Lung (tissue), 12 donors: ENCODE results near the gene ARHGAP22. TPM values are rescaled to one million over a fixed set of nuclear protein-coding genes. Genes with fewer than 3 reads are reported as not detected.

Source experiments
- ATAC-seq: fragments of 200-7000 bp; cut with Tn5 transposase; one replicate; pipeline ENCODE4 v1.9.1; 2020; ENCODE audit warnings: moderate number of reproducible peaks; ENCODE audit not compliant: insufficient read depth, low FRiP score
- DNase-seq, 3 donors: peaks; one replicate each; pipeline ENCODE4 v3.0.0-alpha.2; 2013 to 2017
- H3K27ac ChIP-seq, 2 donors: one replicate each; pipeline ENCODE4 v1.5.1; 2013; ENCODE audit warnings: mild to moderate bottlenecking in 2 of 2, moderate library complexity in 2 of 2, control low read depth in 1 of 2, inconsistent platforms in 1 of 2, low read depth in 1 of 2, low read length in 1 of 2
- H3K27me3 ChIP-seq, 3 donors: one replicate each; pipeline ENCODE4 v1.5.1; 2013; ENCODE audit warnings: low read length in 2 of 3; ENCODE audit not compliant: control insufficient read depth in 3 of 3, insufficient read depth in 3 of 3
- H3K36me3 ChIP-seq, 4 donors: one replicate each; pipeline ENCODE4 v1.5.1; 2013; ENCODE audit warnings: low read length in 4 of 4, mild to moderate bottlenecking in 1 of 4, moderate library complexity in 1 of 4; ENCODE audit not compliant: control insufficient read depth in 4 of 4, insufficient read depth in 4 of 4
- H3K4me1 ChIP-seq, 5 donors: one replicate each; pipeline ENCODE4 v1.5.1; 2013; ENCODE audit warnings: low read length in 5 of 5, mild to moderate bottlenecking in 2 of 5, moderate library complexity in 1 of 5; ENCODE audit not compliant: control insufficient read depth in 5 of 5, insufficient read depth in 5 of 5
- H3K4me3 ChIP-seq: one replicate; pipeline ENCODE4 v1.5.1; 2013; ENCODE audit warnings: mild to moderate bottlenecking, control low read depth, moderate library complexity
- H3K9ac ChIP-seq, 2 donors: one replicate each; pipeline ENCODE4 v1.5.1; 2013; ENCODE audit warnings: low read length in 2 of 2, control low read depth in 1 of 2; ENCODE audit not compliant: insufficient read depth in 1 of 2
- H3K9me3 ChIP-seq, 4 donors: one replicate each; pipeline ENCODE4 v1.5.1; 2013; ENCODE audit warnings: low read length in 3 of 4, mild to moderate bottlenecking in 1 of 4, moderate library complexity in 1 of 4; ENCODE audit not compliant: control insufficient read depth in 4 of 4, insufficient read depth in 3 of 4
- CTCF ChIP-seq: IDR thresholded peaks from 2 replicates; pipeline ENCODE4 v1.5.1; 2012; ENCODE audit warnings: mild to moderate bottlenecking; ENCODE audit errors: control extremely low read depth, extremely low read depth
- WGBS, 2 donors: extraction: QIAGEN DNeasy Blood & Tissue Kit; methylation state at CpG; one replicate each; pipeline ENCODE4 v1.1.7; 2013; 5-methylcytosine and 5-hydroxymethylcytosine counted together
- polyA plus RNA-seq, 2 donors: library from polyadenylated mRNA; stranded (reverse); fragments of 200-250 nt; gene quantifications; one replicate each; pipeline ENCODE4 v1.2.1, GENCODE V29; 2013
- total RNA-seq, 2 donors: library from RNA; depleted of rRNA in 1 of 2; stranded (reverse); fragments of >200 nt in 1 of 2; gene quantifications; one replicate each; pipeline ENCODE4 v1.2.1, GENCODE V29; 2014 to 2021
- donor health status: control.
- donor health status: control.
- donor health status: Bipolar disorder and iron deficiency.
- donor health status: healthy.
- donor health status: DM: yes; HTN: yes; CAD: no.

The ARHGAP22 gene
- total and polyA plus RNA-seq, 4 donors, result 3.2 to 6.9 (median 4.1) TPM

GRCh38 chr10:48608976-48609375, 4.1 kb upstream of the ARHGAP22 start:
- DNase-seq (no peak), ATAC-seq (no peak)
- Histone ChIP-seq H3K9ac (no peak overlapping the region), H3K27me3 (peaks cover 6 to 26% (median 22%) of the 10 kb centered on the region in 3 donors), H3K27ac (no peak overlapping the region), H3K36me3 (no peaks in the 10 kb centered on the region), H3K9me3 (no peaks in the 10 kb centered on the region), H3K4me3 (no peak overlapping the region), H3K4me1 (peaks cover 0 to 8% (median 0%) of the 10 kb centered on the region in 5 donors)
- no peak for TF ChIP-seq CTCF

GRCh38 chr10:48608279-48608681, 3.4 kb upstream of the ARHGAP22 start:
- no peak for DNase-seq

GRCh38 chr10:48607356-48608278, 2.7 kb upstream of the ARHGAP22 start:
- H3K27me3 ChIP-seq, result peaks cover 6 to 34% (median 29%) of the 10 kb centered on the region in 3 donors
- DNase-seq (no peak), ATAC-seq (no peak)
- no peak for TF ChIP-seq CTCF
- H3K9ac ChIP-seq, result no peak overlapping the region
- H3K4me3 ChIP-seq, result no peak overlapping the region
- H3K4me1 ChIP-seq, result peaks cover 0 to 8% (median 0%) of the 10 kb centered on the region in 5 donors
- 66 to 70% methylated on average over 6 of the region's 6 CpGs for WGBS, 2 donors
- H3K36me3 ChIP-seq, result no peaks in the 10 kb centered on the region
- H3K9me3 ChIP-seq, result no peaks in the 10 kb centered on the region
- no peak overlapping the region for H3K27ac ChIP-seq

More at GRCh38 chr10:48608279-48608681, 3.4 kb upstream of the ARHGAP22 start:
- Histone ChIP-seq H3K27ac (no peak overlapping the region), H3K9me3 (no peaks in the 10 kb centered on the region), H3K4me3 (no peak overlapping the region), H3K9ac (no peak overlapping the region), H3K27me3 (peaks cover 6 to 30% (median 25%) of the 10 kb centered on the region in 3 donors), H3K36me3 (no peaks in the 10 kb centered on the region), H3K4me1 (peaks cover 0 to 8% (median 0%) of the 10 kb centered on the region in 5 donors)
- 62 to 72% methylated on average over 3 of the region's 3 CpGs for WGBS, 2 donors
- ATAC-seq, result peak; percentile 65
- no peak for TF ChIP-seq CTCF
